Choroid plexus epithelial cell (primary cell): ENCODE measurements around the gene ACSL1.

ENCODE experiments used
- DNase-seq: peaks from one replicate; pipeline ENCODE4 v3.0.0-alpha.2; 2010; ENCODE audit warnings: low read depth
- H3K4me3 ChIP-seq: 2 replicates; pipeline ENCODE4 v1.5.1; 2011; ENCODE audit warnings: low read depth, mild to moderate bottlenecking, control low read depth, low read length, moderate library complexity
- CTCF ChIP-seq: conservative IDR thresholded peaks from 2 replicates; pipeline ENCODE4 v1.5.1; 2011; ENCODE audit warnings: low read depth, mild to moderate bottlenecking, control low read depth, inconsistent platforms, low read length, moderate library complexity

ACSL1 gene

GRCh38 chr4:184860018-184860779, 34.4 kb upstream of the ACSL1 start:
- H3K4me3 ChIP-seq = no peak overlapping the region
- TF ChIP-seq CTCF = no peak
- no peak for DNase-seq

- no peak for TF ChIP-seq CTCF
- no peak overlapping the region for H3K4me3 ChIP-seq
- no peak for DNase-seq
Measured at GRCh38 chr4:184857441-184858121, 31.8 kb upstream of the ACSL1 start.

GRCh38 chr4:184856277-184856609, 30.5 kb upstream of the ACSL1 start:
- no peak overlapping the region for H3K4me3 ChIP-seq
- no peak for DNase-seq
- TF ChIP-seq CTCF = no peak

GRCh38 chr4:184854673-184855072, 28.9 kb upstream of the ACSL1 start:
- no peak for DNase-seq
- no peak for TF ChIP-seq CTCF
- no peak overlapping the region for H3K4me3 ChIP-seq

GRCh38 chr4:184853436-184853835, 27.7 kb upstream of the ACSL1 start:
- no peak overlapping the region for H3K4me3 ChIP-seq
- no peak for DNase-seq
- TF ChIP-seq CTCF = no peak

- no peak for TF ChIP-seq CTCF
- DNase-seq = no peak
- H3K4me3 ChIP-seq = no peak overlapping the region
Measured at GRCh38 chr4:184851886-184852285, 26.1 kb upstream of the ACSL1 start.

GRCh38 chr4:184851200-184851541, 25.4 kb upstream of the ACSL1 start:
- no peak for TF ChIP-seq CTCF
- DNase-seq = peak; percentile 67
- no peak overlapping the region for H3K4me3 ChIP-seq
